GM12878 (cell line): ENCODE results near the gene ID3. TPM values are rescaled to one million over a fixed set of nuclear protein-coding genes. Genes with fewer than 3 reads are reported as not detected.

ENCODE experiments used
- CREM ChIP-seq: IDR thresholded peaks from 2 replicates; pipeline ENCODE4 v1.6.1; 2014; ENCODE audit warnings: antibody characterized with exemption, low read depth
- DPF2 ChIP-seq: fragments of 450-650 bp; IDR thresholded peaks from 2 replicates; pipeline ENCODE4 v1.6.1; 2017; ENCODE audit warnings: mild to moderate bottlenecking
- EP300 ChIP-seq, 2 experiments: fragments of 150-350 bp in 1 of 2; IDR thresholded peaks; 2 replicates each; pipeline ENCODE4 v1.6.1; 2011 to 2012; ENCODE audit warnings: low read depth in 2 of 2, low read length in 2 of 2, borderline replicate concordance in 1 of 2, improper control_type of control experiment in 1 of 2, inconsistent platforms in 1 of 2; ENCODE audit not compliant: control insufficient read depth in 1 of 2
- EZH2 ChIP-seq: IDR thresholded peaks from 2 replicates; pipeline ENCODE4 v1.6.1; 2012; ENCODE audit warnings: low read depth, mild to moderate bottlenecking, control low read depth, inconsistent platforms, low read length, borderline replicate concordance; ENCODE audit not compliant: control insufficient read depth
- PBX3 ChIP-seq: IDR thresholded peaks from 2 replicates; pipeline ENCODE4 v1.6.1; 2011; ENCODE audit warnings: mild to moderate bottlenecking, low read depth, low read length, moderate library complexity; ENCODE audit not compliant: insufficient replicate concordance
- PKNOX1 ChIP-seq: fragments of 450-650 bp; IDR thresholded peaks from 2 replicates; pipeline ENCODE4 v1.6.1; 2016; ENCODE audit warnings: mild to moderate bottlenecking
- POU2F2 ChIP-seq: IDR thresholded peaks from 3 replicates; pipeline ENCODE4 v1.6.1; 2011; ENCODE audit warnings: low read depth, mild to moderate bottlenecking, low read length, borderline replicate concordance
- SMAD5 ChIP-seq: IDR thresholded peaks from 2 replicates; pipeline ENCODE4 v1.6.1; 2016; ENCODE audit warnings: antibody characterized with exemption, low read depth
- SMARCA5 ChIP-seq: fragments of 450-650 bp; IDR thresholded peaks from 2 replicates; pipeline ENCODE4 v1.6.1; 2017; ENCODE audit warnings: mild to moderate bottlenecking
- ZNF687 ChIP-seq: fragments of 450-650 bp; IDR thresholded peaks from 2 replicates; pipeline ENCODE4 v1.6.1; 2017; ENCODE audit warnings: mild to moderate bottlenecking, moderate library complexity
- polyA plus RNA-seq, 11 experiments: library from polyadenylated mRNA; depleted of rRNA in 4 of 11; unstranded in 6 of 11; stranded (reverse) in 5 of 11; fragments of >200 nt; fragmentation: Nextera tagmentation in 4 of 11; fragmentation: Illumina TruSeq in 1 of 11; extraction: Ambion mirVana in 4 of 11; extraction: Trizol in 1 of 11; gene quantifications; 1 replicate in 1 of 11; 2 replicates in 10 of 11; pipeline versions ENCODE4 v1.2.1 to v1.2.3, GENCODE V29; 2011 to 2016; ENCODE audit warnings: inconsistent platforms in 2 of 11, missing spikeins in 2 of 11, low read depth in 1 of 11
- total RNA-seq, 4 experiments: library from RNA; depleted of rRNA in 3 of 4; stranded (reverse); fragments of >200 nt in 3 of 4; fragmentation: Illumina TruSeq in 1 of 4; extraction: Trizol in 1 of 4; gene quantifications; 2 replicates each; pipeline versions ENCODE4 v1.2.1 to v1.2.3, GENCODE V29; 2013 to 2021

ID3 gene
- total and polyA plus RNA-seq, 10 of the 15 experiments (the other 5 are each of a cell fraction or from before 2014, with no cell fraction given) = 42.7 to 475 (median 207) TPM

GRCh38 chr1:23525558-23526250, 33.6 kb downstream of the ID3 start (continued):
- TF ChIP-seq ZNF687 (no peak), DPF2 (peak; percentile 90), PBX3 (peak; percentile 69), SMAD5 (no peak), PKNOX1 (peak; percentile 72), EP300 (IDR thresholded peaks at IDR 0.05; ENCODE audit: borderline replicate concordance in 1 of 2, control insufficient read depth in 1 of 2, low read depth in 2 of 2, low read length in 2 of 2) (peak in 1 of 2 experiments; percentile 51; a peak in 1 of 4 replicates), SMARCA5 (peak; percentile 57; the same call in 1 of the 2 replicates), POU2F2 (0 out of 3 replicates have a peak, but pooled peaks have one; percentile 5), EZH2 (no peak), CREM (0 out of 2 replicates have a peak, but pooled peaks have one; percentile 29)
